NAMALWA (cell line): ENCODE data around the gene PTPRD.

Experiments used
- DNase-seq: peaks from one replicate; pipeline ENCODE4 v3.0.0-alpha.2; 2015; ENCODE audit warnings: low spot score

Gene PTPRD

DNA sequence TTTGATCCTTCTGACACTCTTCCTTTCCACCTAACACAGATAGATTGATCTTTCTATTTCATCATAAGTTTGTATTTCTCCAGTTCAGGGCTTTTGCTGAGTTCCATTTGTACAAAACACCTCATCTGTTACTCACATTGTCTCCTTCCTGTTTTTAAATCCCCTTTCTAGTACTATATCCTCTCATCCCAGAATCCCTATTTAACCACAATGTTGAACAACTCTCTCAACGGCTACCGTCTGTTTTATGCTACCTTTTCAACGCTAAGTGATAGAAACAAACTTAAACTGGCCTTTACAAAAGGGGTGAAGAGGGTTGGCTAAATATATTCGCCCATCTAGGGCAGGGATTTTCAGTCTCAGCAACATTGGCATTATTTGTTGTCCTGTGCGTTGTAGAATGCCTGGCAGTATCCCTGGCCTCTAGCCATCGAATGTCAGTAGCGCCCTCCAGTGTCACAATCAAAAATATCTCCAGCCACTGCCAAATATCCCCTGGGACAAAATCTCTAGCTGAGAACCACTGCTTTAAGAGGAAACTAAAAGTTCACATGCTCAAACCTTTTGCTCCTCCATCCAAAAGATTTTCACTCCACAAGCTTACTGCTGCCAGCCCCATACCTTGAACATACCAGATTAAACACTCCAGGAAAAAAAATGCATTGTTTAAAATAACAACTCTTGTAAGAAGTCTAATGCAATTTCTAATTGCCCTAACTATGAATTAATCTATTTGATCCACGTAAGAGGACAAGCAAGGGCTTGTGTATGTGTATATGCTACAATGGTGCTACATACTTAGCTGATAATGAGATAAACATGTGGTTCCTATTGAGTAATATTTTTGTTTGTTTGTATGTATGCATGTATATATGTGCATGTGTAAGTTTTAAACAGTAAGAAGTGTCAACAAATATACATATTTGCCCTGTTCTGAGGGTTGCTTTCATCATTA is 344.0 kb downstream of the PTPRD start:
- DNase-seq, result peak; percentile 84

- no peak for DNase-seq
Observed at GRCh38 chr9:10265153-10265631, 347.6 kb downstream of the PTPRD start.

DNA sequence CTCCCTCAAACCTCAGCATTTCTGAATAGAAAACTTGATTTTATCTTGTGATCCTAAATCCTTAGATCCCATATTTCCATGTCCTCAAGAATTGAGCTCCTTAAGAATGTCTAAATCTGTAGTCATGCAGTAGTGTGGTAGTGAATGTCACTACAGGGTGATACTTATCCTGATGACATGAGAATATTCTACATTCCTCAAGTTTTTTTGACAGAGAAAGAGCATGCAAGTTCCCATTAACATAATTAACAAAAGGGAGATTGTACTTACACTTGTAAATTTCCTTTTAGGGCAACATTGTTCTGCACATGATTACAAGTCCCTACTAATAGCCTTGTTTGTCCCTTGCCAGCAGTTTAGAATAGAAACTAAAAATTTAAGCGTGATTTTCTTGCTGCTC is 352.3 kb downstream of the PTPRD start:
- DNase-seq, result no peak

DNA sequence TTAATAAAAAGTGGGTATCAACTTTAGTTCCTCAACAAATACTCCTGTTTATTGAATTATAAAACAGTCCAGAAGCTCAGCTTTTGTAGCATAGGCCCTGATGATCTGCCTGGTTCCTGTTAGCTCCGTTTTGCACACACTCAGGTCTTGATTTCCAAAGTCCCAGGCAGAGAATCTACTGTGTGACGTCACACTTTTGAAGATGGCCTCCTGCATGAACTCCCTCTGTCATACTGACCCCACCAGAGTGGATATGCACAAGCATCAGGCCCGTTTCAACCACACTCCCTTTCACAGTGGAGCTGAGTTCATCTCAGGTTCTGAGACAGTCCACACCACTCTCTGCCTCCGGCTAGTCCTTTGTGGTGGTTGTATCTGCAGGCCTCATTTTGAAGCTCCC is 353.1 kb downstream of the PTPRD start:
- no peak for DNase-seq

GRCh38 chr9:10255758-10256157 is 357.0 kb downstream of the PTPRD start:
- DNase-seq, result no peak

GRCh38 chr9:10254338-10254737 is 358.5 kb downstream of the PTPRD start:
- no peak for DNase-seq

- no peak for DNase-seq
Observed at GRCh38 chr9:10253341-10253740, 359.5 kb downstream of the PTPRD start.

DNA sequence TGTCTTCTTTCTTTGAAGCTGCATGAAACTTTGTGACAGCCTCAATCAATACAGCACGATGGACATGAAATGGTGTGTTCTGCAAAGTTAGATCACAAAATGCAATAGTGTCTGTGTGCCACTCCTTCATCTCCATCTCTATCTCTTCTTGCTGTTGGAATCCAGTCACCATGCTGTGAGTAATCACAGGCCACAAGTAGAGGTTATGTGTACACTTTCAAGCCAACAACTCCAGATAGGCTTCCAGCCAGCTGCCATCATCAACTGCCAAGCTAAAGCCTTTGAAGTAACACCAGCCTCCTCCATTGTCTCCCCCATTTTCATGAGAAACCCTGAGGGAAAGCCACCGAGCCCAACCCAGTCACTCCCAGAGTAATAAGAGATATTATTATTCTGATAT is 360.6 kb downstream of the PTPRD start:
- no peak for DNase-seq

DNA sequence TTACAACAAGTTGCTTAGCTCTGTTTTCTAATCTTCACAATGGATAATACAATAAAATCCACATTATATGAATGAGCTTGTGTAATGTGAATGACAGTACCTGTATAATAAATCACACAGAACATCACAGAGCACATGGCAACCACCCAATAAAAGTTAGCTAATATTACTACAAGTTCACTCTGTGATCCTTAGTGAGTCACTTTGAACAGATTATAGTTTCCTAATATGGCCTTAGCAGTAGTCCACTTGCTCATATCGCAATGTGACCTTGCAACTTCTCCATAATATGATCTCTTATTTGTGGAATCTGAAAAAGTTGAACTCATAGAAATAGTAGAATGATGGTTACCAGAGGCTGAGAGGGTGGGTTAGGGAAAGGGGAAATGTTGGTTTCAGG is 361.3 kb downstream of the PTPRD start:
- no peak for DNase-seq

DNA sequence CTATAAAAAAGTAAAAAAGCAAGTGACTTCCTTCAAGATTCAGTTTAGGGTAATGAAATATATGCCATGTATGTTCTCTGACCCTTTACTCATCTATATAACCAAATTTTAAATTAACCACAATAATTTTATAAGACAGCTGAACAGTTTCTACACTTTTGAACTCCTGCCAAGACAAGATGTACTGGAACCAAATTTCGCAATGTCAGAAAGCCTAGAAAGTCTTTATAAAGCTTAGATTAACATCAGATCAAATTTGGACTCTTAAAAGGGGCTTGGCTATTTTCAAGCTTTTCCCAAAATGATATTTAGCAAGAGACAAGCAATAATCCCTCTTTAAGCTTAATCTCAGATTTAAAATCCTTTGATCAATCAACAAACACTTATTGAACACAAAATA is 362.6 kb downstream of the PTPRD start:
- DNase-seq, result no peak

DNA sequence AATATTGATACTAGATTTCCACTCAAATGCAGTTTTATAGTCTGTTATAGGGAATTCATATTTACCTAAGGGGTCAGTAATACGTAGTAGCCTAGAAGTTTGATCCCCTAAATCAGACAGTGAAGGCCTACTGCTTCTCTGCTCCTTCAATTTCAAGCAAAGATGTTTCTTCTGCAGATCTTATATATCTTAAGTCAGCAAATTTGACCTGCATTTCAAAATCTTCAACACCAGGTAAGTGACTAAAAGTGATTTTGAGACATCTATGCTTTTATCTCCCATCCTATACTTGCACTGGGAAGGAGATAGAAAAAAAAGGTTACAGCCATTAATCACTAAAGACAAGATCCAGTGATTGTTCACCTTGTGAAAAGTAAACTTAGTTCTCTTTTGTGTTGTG is 363.9 kb downstream of the PTPRD start:
- no peak for DNase-seq

DNA sequence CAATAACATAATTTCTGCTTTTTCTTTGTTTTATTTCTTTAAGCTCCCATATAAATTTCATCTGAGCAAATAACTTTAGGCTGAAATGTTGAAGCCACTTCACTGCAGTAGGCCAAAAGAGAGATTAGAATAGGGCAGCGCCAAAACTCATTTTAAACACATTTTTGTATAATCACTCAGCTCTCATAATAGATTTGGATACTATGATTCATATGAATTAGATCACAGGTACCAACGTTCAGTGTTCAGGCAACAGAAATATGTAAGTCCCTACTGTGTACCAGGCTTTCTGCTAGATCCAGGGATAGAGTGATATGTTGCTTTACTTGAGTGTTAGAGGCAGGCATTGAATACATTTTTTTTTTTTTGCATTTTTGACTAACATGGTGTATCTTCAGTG is 370.5 kb downstream of the PTPRD start:
- no peak for DNase-seq

DNA sequence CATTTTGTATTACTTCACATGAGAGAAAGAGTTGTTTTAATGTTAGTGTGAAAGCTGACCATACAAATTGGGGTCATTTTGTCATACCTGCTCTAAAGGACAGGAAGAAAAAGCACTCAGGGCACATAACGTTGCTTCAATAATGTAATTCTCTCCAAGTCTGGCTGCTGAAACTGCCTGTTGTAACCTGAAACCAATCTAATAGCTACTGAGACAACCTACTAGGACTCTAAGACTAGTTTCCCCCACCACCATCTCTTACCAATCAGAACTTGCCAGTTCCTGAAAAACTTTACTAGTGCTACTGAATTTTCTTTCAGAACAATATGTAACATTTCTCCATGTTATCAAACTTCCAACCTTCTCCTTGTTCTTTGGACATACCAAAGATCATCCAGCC is 374.7 kb downstream of the PTPRD start:
- DNase-seq, result no peak

DNA sequence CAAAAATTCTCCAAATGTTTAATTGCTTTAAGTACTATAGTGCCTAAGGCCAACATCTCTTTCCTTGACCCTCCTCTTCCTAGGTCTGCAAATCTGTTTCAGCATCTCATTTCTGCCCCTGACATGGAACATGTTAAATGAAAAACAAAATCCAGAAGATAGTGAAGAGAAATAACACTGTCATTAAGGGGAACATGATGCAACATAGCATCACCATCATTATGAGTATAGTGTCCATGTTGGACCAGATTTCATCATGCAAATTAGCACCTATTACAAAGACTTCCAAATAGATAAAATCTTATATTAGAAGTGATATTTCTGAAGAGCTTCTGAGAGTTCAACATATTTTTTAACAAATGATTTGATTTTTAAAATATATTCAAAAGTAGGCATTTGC is 375.2 kb downstream of the PTPRD start:
- no peak for DNase-seq

GRCh38 chr9:10236161-10236560 is 376.6 kb downstream of the PTPRD start:
- no peak for DNase-seq

GRCh38 chr9:10235376-10235775 is 377.4 kb downstream of the PTPRD start:
- DNase-seq, result no peak

- peak; percentile 44 for DNase-seq
Observed at GRCh38 chr9:10232352-10232930, 380.4 kb downstream of the PTPRD start.

GRCh38 chr9:10230512-10230911 is 382.3 kb downstream of the PTPRD start:
- no peak for DNase-seq

DNA sequence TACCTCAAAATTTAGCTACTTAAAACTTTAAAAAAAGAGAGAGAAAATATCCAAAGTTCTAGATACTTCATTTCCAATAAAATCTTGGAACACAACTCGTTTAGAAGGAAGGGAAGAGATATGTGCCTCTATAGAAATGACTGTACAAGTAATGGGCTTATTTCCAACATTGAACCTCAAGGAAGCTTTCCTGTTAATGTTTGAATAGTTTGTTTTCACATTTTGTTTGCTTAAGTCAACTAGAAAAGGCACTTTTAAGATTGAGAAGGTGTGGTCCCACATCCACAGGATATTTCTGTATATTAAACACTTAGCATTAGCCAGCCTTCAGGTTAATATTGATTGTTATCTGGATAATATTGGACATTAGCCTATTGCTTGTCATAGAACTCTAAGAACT is 384.7 kb downstream of the PTPRD start:
- DNase-seq, result no peak

GRCh38 chr9:10226996-10227395 is 385.8 kb downstream of the PTPRD start:
- no peak for DNase-seq

DNA sequence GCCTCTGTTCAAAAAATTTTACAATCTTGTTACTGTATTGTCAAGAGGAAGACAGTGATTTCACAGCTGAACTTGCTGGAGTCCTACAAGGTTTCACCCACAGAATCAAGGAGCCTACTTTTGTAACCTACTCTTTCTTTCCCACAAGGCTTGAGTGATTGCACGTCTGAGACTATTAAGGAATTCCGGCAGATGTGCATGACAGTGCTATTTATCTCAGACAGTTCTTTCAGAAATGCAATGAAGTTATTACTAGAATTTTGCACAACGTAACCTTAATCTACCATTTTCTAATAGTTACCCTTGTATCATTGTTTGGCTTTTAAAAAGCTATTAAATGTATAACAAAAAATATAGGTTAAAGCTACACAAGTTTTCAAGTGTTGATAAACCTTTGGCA is 400.1 kb downstream of the PTPRD start:
- no peak for DNase-seq

GRCh38 chr9:10208691-10209069 is 404.1 kb downstream of the PTPRD start:
- no peak for DNase-seq

DNA sequence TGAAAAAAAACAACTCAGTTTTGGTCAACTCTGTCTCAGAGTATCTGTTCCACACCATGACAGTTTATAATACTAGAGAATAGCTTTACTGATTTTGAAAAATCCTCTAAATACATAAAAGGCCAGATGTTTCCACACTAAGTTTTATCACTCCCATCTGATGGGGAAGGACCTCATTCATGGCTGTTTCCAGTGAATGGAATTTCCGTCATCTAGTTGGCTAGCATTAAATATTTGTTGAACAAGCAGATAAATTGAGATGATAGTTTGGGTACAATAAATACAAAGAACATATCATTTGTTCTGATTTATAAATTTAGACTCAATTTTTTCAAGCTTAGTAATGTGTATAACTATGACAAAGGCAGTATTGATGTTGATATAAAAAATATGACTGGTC is 408.5 kb downstream of the PTPRD start:
- no peak for DNase-seq

DNA sequence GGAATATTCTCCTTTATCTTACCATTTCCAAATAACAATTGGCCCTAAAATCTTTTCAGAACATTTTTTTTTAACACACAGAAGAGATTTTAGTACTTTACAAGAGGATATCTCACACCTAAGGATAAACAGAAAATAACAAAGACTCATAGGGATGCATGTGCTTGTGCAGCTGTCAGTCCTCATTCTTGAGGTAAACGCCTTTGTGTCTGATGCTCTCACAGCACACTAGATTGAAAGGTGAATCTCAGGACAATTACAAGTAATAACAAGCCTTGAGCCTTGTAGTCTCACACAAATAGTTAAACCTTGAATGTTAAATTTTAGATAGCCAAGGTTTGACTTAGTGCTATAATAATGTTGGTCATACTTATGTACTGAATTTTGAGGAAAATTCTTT is 439.2 kb downstream of the PTPRD start:
- DNase-seq, result no peak
